GM18867 (cell line): ENCODE measurements around the gene MED12L.
"Not testable (repeated sequence)": the region's sequence is repeated elsewhere in the genome, so short reads cannot be mapped to it uniquely, and the experiment has no call there.

ENCODE experiments used
- ATAC-seq: cut with Tn5 transposase; IDR thresholded peaks from one replicate; pipeline ENCODE4 v1.9.1; 2021; ENCODE audit warnings: mild to moderate bottlenecking, moderate library complexity; ENCODE audit not compliant: unreplicated experiment

The MED12L gene

GRCh38 chr3:151351648-151352047 lies 266.2 kb downstream of the MED12L start:
- ATAC-seq, result peak; percentile 35

GRCh38 chr3:151356794-151357462 lies 271.5 kb downstream of the MED12L start:
- no peak for ATAC-seq

GRCh38 chr3:151357463-151357850 lies 272.0 kb downstream of the MED12L start:
- ATAC-seq, result no peak

- no peak for ATAC-seq
Measured at GRCh38 chr3:151362751-151363174, 277.3 kb downstream of the MED12L start.

GRCh38 chr3:151366993-151367392 lies 281.5 kb downstream of the MED12L start:
- no peak for ATAC-seq

GRCh38 chr3:151367448-151367847 lies 282.0 kb downstream of the MED12L start:
- ATAC-seq, result no peak

GRCh38 chr3:151371526-151371925 lies 286.1 kb downstream of the MED12L start:
- ATAC-seq, result no peak

GRCh38 chr3:151372063-151372820 lies 286.8 kb downstream of the MED12L start:
- ATAC-seq, result no peak

- ATAC-seq, result peak; percentile 76
Measured at GRCh38 chr3:151377768-151378385, 292.4 kb downstream of the MED12L start.

GRCh38 chr3:151379083-151379734 lies 293.7 kb downstream of the MED12L start:
- ATAC-seq, result no peak

GRCh38 chr3:151382671-151383070 lies 297.2 kb downstream of the MED12L start:
- peak; percentile 32 for ATAC-seq

GRCh38 chr3:151383111-151383510 lies 297.6 kb downstream of the MED12L start:
- no peak for ATAC-seq

- ATAC-seq, result peak; percentile 60
Measured at GRCh38 chr3:151383956-151384355, 298.5 kb downstream of the MED12L start.

GRCh38 chr3:151384741-151385174 lies 299.3 kb downstream of the MED12L start, which contains the start of gene P2RY12:
Gene P2RY12, minus strand, starts transcription at chr3:151384753. Its CDS starts 45,908 bp downstream, at chr3:151338845.
- ATAC-seq, result peak; percentile 46

GRCh38 chr3:151386056-151386455 lies 300.6 kb downstream of the MED12L start:
- no peak for ATAC-seq

GRCh38 chr3:151387432-151387831 lies 302.0 kb downstream of the MED12L start:
- ATAC-seq, result no peak

GRCh38 chr3:151387842-151388241 lies 302.4 kb downstream of the MED12L start:
- no peak for ATAC-seq

- ATAC-seq, result no peak
Measured at GRCh38 chr3:151391720-151392119, 306.3 kb downstream of the MED12L start.

- ATAC-seq, result not testable (repeated sequence)
Measured at GRCh38 chr3:151392191-151392590, 306.7 kb downstream of the MED12L start.

- no peak for ATAC-seq
Measured at GRCh38 chr3:151393146-151393830, 307.8 kb downstream of the MED12L start.

- ATAC-seq, result no peak
Measured at GRCh38 chr3:151393941-151394340, 308.5 kb downstream of the MED12L start.
